HCT116 (cell line): ENCODE measurements around the gene SH3GL3. TPM values are rescaled to one million over a fixed set of nuclear protein-coding genes. Genes with fewer than 3 reads are reported as not detected.

Source experiments
- ATAC-seq: fragments of 200-7000 bp; cut with Tn5 transposase; 2 replicates; pipeline ENCODE4 v1.9.1; 2020; ENCODE audit warnings: mild to moderate bottlenecking, moderate library complexity
- BruUV-seq: library from RNA; stranded (reverse); fragments of 400-500 nt; replicated peaks from 2 replicates; lab custom pipeline; 2021; lab: Mats Ljungman, UMichigan
- CTCF ChIA-PET: fragments of 300-600 bp; sonication (Branson Sonifier 250); formaldehyde crosslinking; loops from one replicate; lab custom pipeline; 2021; ENCODE audit warnings: antibody characterized with exemption; lab: Charles Lee
- POLR2A ChIA-PET: fragments of 300-600, 350-600 bp; sonication (Branson Sonifier 250); formaldehyde crosslinking; loops from one replicate; lab custom pipeline; 2021; ENCODE audit warnings: antibody characterized with exemption; lab: Charles Lee
- RAD21 ChIA-PET, 2 experiments: fragments of 300-600 bp; sonication (Branson Sonifier 250); formaldehyde crosslinking; loops; one replicate each; lab custom pipeline; 2023; ENCODE audit warnings: low total read pairs in 2 of 2; ENCODE audit not compliant: uncharacterized antibody in 2 of 2, unreplicated experiment in 2 of 2, low non-redundant PET in 1 of 2; lab: Charles Lee
- DNase-seq: peaks from one replicate; pipeline ENCODE4 v3.0.0-alpha.2; 2010; ENCODE audit warnings: low read depth, low spot score
- H2AFZ ChIP-seq: fragments of 200-600 bp; shearing (Covaris generic), sonication (generic); 2 replicates; pipeline ENCODE4 v1.6.1; 2017; ENCODE audit warnings: low read depth, mixed run types, mixed read lengths, antibody characterized with exemption, low read length; ENCODE audit not compliant: poor library complexity, severe bottlenecking
- H3K27ac ChIP-seq: 2 replicates; pipeline ENCODE4 v1.5.1; 2012; ENCODE audit warnings: low read depth, low read length
- H3K27me3 ChIP-seq: fragments of 200-600 bp; sonication (generic); 2 replicates; pipeline ENCODE4 v1.6.1; 2016; ENCODE audit warnings: mixed run types, low read length, mixed read lengths; ENCODE audit not compliant: insufficient read depth
- H3K36me3 ChIP-seq, 2 experiments: fragments of 200-500 bp in 1 of 2; fragments of 200-600 bp in 1 of 2; sonication (Bioruptor generic) in 1 of 2; sonication (generic) in 1 of 2; 2 replicates each; pipeline versions ENCODE4 v1.5.1 to v1.6.1; 2014 to 2016; ENCODE audit warnings: low read length in 2 of 2, inconsistent platforms in 1 of 2, mixed read lengths in 1 of 2, mixed run types in 1 of 2; ENCODE audit not compliant: insufficient read depth in 2 of 2, control insufficient read depth in 1 of 2
- H3K4me1 ChIP-seq, 2 experiments: fragments of 200-600 bp in 1 of 2; sonication (generic) in 1 of 2; 2 replicates each; pipeline versions ENCODE4 v1.5.1 to v1.6.1; 2012 to 2017; ENCODE audit warnings: low read length in 2 of 2, inconsistent platforms in 1 of 2, mild to moderate bottlenecking in 1 of 2, mixed read lengths in 1 of 2, mixed run types in 1 of 2, moderate library complexity in 1 of 2; ENCODE audit not compliant: insufficient read depth in 2 of 2, control insufficient read depth in 1 of 2
- H3K4me2 ChIP-seq: fragments of 200-600 bp; sonication (generic); 2 replicates; pipeline ENCODE4 v1.6.1; 2017; ENCODE audit warnings: mixed run types, low read length, mixed read lengths
- H3K4me3 ChIP-seq, 2 experiments: fragments of 200-600 bp in 1 of 2; sonication (generic) in 1 of 2; replicated peaks in 1 of 2; 2 replicates each; pipeline ENCODE4 v1.5.1; 2011 to 2016; ENCODE audit warnings: low read length in 2 of 2, control low read depth in 1 of 2, low read depth in 1 of 2, mild to moderate bottlenecking in 1 of 2, mixed read lengths in 1 of 2, mixed run types in 1 of 2
- H3K79me2 ChIP-seq: fragments of 200-600 bp; sonication (generic); 2 replicates; pipeline ENCODE4 v1.6.1; 2017; ENCODE audit warnings: mild to moderate bottlenecking, mixed run types, low read length, moderate library complexity, mixed read lengths; ENCODE audit not compliant: insufficient read depth
- H3K9ac ChIP-seq: fragments of 200-600 bp; sonication (generic); 2 replicates; pipeline ENCODE4 v1.6.1; 2016; ENCODE audit warnings: low read length, mixed read lengths
- H3K9me2 ChIP-seq: fragments of 200-600 bp; sonication (generic), shearing (Covaris generic); 2 replicates; pipeline ENCODE4 v1.6.1; 2017; ENCODE audit warnings: mixed run types, mild to moderate bottlenecking, moderate library complexity; ENCODE audit not compliant: insufficient read depth
- H3K9me3 ChIP-seq, 2 experiments: fragments of 200-500 bp in 1 of 2; fragments of 200-600 bp in 1 of 2; sonication (Bioruptor generic) in 1 of 2; sonication (generic) in 1 of 2; 2 replicates each; pipeline ENCODE4 v1.6.1; 2014 to 2017; ENCODE audit warnings: low read length in 2 of 2, mixed read lengths in 2 of 2, inconsistent platforms in 1 of 2, low read depth in 1 of 2, mild to moderate bottlenecking in 1 of 2, mixed run types in 1 of 2, moderate library complexity in 1 of 2; ENCODE audit not compliant: control insufficient read depth in 1 of 2, insufficient read depth in 1 of 2
- H4K20me1 ChIP-seq: fragments of 200-600 bp; sonication (generic), shearing (Covaris generic); 2 replicates; pipeline ENCODE4 v1.6.1; 2017; ENCODE audit warnings: mixed run types, mild to moderate bottlenecking, moderate library complexity; ENCODE audit not compliant: insufficient read depth
- ATF3 ChIP-seq: IDR thresholded peaks from 2 replicates; pipeline ENCODE4 v1.6.1; 2012
- CBX3 ChIP-seq: IDR thresholded peaks from 2 replicates; pipeline ENCODE4 v1.6.1; 2012; ENCODE audit warnings: low read depth
- CEBPB ChIP-seq: IDR thresholded peaks from 2 replicates; pipeline ENCODE4 v1.6.1; 2012; ENCODE audit warnings: low read depth
- CTCF ChIP-seq, 3 experiments: fragments of 200-600 bp in 1 of 3; sonication (generic) in 1 of 3; IDR thresholded peaks in 2 of 3; conservative IDR thresholded peaks in 1 of 3; 2 replicates each; pipeline ENCODE4 v1.5.1; 2012 to 2017; ENCODE audit warnings: low read depth in 2 of 3, low read length in 2 of 3, antibody characterized with exemption in 1 of 3, borderline replicate concordance in 1 of 3, control low read depth in 1 of 3, mild to moderate bottlenecking in 1 of 3, mixed read lengths in 1 of 3, mixed run types in 1 of 3, moderate library complexity in 1 of 3; ENCODE audit not compliant: insufficient read depth in 1 of 3
- EGR1 ChIP-seq: IDR thresholded peaks from 2 replicates; pipeline ENCODE4 v1.6.1; 2012; ENCODE audit warnings: low read depth
- ELF1 ChIP-seq: IDR thresholded peaks from 2 replicates; pipeline ENCODE4 v1.6.1; 2012; ENCODE audit warnings: low read depth, borderline replicate concordance
- EZH2 ChIP-seq: fragments of 200-600 bp; sonication (generic); IDR thresholded peaks from 2 replicates; pipeline ENCODE4 v1.6.1; 2017; ENCODE audit warnings: antibody characterized with exemption, mixed run types
- EZH2phosphoT487 ChIP-seq: fragments of 200-600 bp; IDR thresholded peaks from 2 replicates; pipeline ENCODE4 v1.6.1; 2018; ENCODE audit warnings: antibody characterized with exemption, borderline replicate concordance
- JUND ChIP-seq: IDR thresholded peaks from 2 replicates; pipeline ENCODE4 v1.6.1; 2012
- MAX ChIP-seq: IDR thresholded peaks from 2 replicates; pipeline ENCODE4 v1.6.1; 2012
- POLR2A ChIP-seq: IDR thresholded peaks from 2 replicates; pipeline ENCODE4 v1.7.0; 2011; ENCODE audit warnings: borderline replicate concordance; ENCODE audit not compliant: insufficient read depth, insufficient read length; ENCODE audit errors: extremely low read depth
- POLR2AphosphoS5 ChIP-seq: IDR thresholded peaks from 2 replicates; pipeline ENCODE4 v1.6.1; 2011; ENCODE audit warnings: mild to moderate bottlenecking, low read depth, low read length, moderate library complexity
- RAD21 ChIP-seq: IDR thresholded peaks from 2 replicates; pipeline ENCODE4 v1.6.1; 2012; ENCODE audit warnings: low read depth, mild to moderate bottlenecking
- REST ChIP-seq: IDR thresholded peaks from 2 replicates; pipeline ENCODE4 v1.6.1; 2012; ENCODE audit warnings: low read depth
- SIN3A ChIP-seq: IDR thresholded peaks from 2 replicates; pipeline ENCODE4 v1.6.1; 2012; ENCODE audit warnings: low read depth
- SRF ChIP-seq: IDR thresholded peaks from 2 replicates; pipeline ENCODE4 v1.6.1; 2012; ENCODE audit warnings: low read depth
- TCF7L2 ChIP-seq: IDR thresholded peaks from 2 replicates; pipeline ENCODE4 v1.7.0; 2011; ENCODE audit warnings: borderline replicate concordance, inconsistent platforms; ENCODE audit not compliant: insufficient read depth, insufficient read length; ENCODE audit errors: extremely low read depth
- ZBTB33 ChIP-seq: IDR thresholded peaks from 2 replicates; pipeline ENCODE4 v1.6.1; 2011; ENCODE audit warnings: mild to moderate bottlenecking, low read length, moderate library complexity; ENCODE audit not compliant: insufficient replicate concordance; ENCODE audit errors: extremely low read depth
- ZFX ChIP-seq: fragments of 450-650 bp; IDR thresholded peaks from 2 replicates; pipeline ENCODE4 v1.6.1; 2017
- ZNF274 ChIP-seq: fragments of 200-500 bp; sonication (Bioruptor generic); IDR thresholded peaks from 2 replicates; pipeline ENCODE4 v1.6.1; 2014; ENCODE audit warnings: mild to moderate bottlenecking, low read depth, low read length, inconsistent platforms
- intact Hi-C: fragments of 100-400 bp; cut with micrococcal nuclease; formaldehyde crosslinking; loops from 2 replicates; pipeline ENCODE4 v1.10.0; 2022
- total RNA-seq: library from RNA; stranded (reverse); gene quantifications from one replicate; pipeline ENCODE4 v1.2.1, GENCODE V29; 2021; ENCODE audit not compliant: unreplicated experiment

The SH3GL3 gene
- total RNA-seq, 1 experiment from 2014 or later = 1.3 TPM

GRCh38 chr15:83483612-83484011 lies 36.5 kb downstream of the SH3GL3 start:
- CTCF ChIA-PET = no interaction called here
- H3K27me3 ChIP-seq = peaks cover 4% of the 10 kb centered on the region; the same call in 1 of the 2 replicates
- no peaks in the 10 kb centered on the region for H3K4me1 ChIP-seq
- no TSS peak for BruUV-seq
- H3K9me2 ChIP-seq = no peaks in the 10 kb centered on the region
- no peaks in the 10 kb centered on the region for H3K36me3 ChIP-seq
- no peak for DNase-seq
- RAD21 ChIA-PET = no interaction called here
- no peak overlapping the region for H2AFZ ChIP-seq
- H3K4me3 ChIP-seq = no peak overlapping the region
- ATAC-seq = no peak
- intact Hi-C loops = no loop called here
- H3K9ac ChIP-seq = no peak overlapping the region
- no peak overlapping the region for H3K27ac ChIP-seq
- TF ChIP-seq SRF (no peak), ATF3 (no peak), SIN3A (no peak), EGR1 (no peak), EZH2phosphoT487 (no peak), ELF1 (no peak), ZBTB33 (no peak), ZNF274 (no peak), POLR2A (no peak), CEBPB (no peak), REST (no peak), CTCF (IDR thresholded peaks at IDR 0.05 in 2 of 3, conservative IDR thresholded peaks at IDR 0.05 in 1 of 3; ENCODE audit: borderline replicate concordance in 1 of 3, insufficient read depth in 1 of 3, low read depth in 2 of 3, low read length in 2 of 3) (no peak), POLR2AphosphoS5 (no peak), ZFX (no peak), EZH2 (no peak), CBX3 (no peak), RAD21 (no peak), MAX (no peak), TCF7L2 (no peak), JUND (no peak)
- no peak overlapping the region for H3K4me2 ChIP-seq
- POLR2A ChIA-PET = no interaction called here
- no peaks in the 10 kb centered on the region for H3K9me3 ChIP-seq
- H4K20me1 ChIP-seq = no peaks in the 10 kb centered on the region
- H3K79me2 ChIP-seq = no peaks in the 10 kb centered on the region
